GM12874 (cell line): ENCODE measurements around the gene GPC3.

Source experiments
- TF ChIP-seq, protein P1 (sequence below): IDR thresholded peaks from 2 replicates; pipeline ENCODE4 v1.5.1; 2011; ENCODE audit warnings: low read depth, mild to moderate bottlenecking, control low read depth, low read length, moderate library complexity; ENCODE audit not compliant: insufficient read depth

GPC3 gene

DNA sequence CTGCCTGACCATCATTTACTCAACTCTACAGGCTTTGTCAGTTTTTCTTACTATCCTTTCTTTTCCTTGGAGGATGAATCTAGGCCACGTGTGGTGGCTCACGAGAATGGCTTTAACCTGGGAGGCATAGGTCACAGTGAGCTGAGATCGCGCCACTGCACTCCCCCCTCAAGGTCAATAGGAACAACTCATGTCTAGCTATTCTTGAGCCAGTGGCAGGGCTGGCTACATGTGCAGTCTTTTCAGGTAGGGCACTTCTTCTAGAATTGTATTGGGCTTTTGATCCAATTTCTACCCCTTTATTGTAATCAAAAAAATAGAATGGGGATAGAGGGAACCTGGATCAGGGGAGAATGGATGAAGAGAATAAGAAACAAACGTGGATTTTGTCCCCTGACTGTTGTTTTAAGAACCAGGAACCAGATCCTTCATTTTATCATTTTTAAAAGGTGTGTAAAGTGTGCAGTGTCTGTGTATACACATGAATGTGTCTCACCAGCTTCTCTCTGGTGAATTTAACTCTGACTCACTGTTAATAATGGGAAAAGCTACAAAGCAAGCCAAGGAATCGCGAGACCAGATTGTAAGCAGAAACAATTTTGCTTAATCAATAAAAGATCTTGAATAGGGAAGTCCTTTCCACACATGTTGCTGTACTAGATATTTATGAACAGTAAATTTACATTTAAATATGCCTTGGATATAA, 286.2 kb downstream of the GPC3 start:
- TF ChIP-seq, protein P1, sequence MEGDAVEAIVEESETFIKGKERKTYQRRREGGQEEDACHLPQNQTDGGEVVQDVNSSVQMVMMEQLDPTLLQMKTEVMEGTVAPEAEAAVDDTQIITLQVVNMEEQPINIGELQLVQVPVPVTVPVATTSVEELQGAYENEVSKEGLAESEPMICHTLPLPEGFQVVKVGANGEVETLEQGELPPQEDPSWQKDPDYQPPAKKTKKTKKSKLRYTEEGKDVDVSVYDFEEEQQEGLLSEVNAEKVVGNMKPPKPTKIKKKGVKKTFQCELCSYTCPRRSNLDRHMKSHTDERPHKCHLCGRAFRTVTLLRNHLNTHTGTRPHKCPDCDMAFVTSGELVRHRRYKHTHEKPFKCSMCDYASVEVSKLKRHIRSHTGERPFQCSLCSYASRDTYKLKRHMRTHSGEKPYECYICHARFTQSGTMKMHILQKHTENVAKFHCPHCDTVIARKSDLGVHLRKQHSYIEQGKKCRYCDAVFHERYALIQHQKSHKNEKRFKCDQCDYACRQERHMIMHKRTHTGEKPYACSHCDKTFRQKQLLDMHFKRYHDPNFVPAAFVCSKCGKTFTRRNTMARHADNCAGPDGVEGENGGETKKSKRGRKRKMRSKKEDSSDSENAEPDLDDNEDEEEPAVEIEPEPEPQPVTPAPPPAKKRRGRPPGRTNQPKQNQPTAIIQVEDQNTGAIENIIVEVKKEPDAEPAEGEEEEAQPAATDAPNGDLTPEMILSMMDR, result no peak

DNA sequence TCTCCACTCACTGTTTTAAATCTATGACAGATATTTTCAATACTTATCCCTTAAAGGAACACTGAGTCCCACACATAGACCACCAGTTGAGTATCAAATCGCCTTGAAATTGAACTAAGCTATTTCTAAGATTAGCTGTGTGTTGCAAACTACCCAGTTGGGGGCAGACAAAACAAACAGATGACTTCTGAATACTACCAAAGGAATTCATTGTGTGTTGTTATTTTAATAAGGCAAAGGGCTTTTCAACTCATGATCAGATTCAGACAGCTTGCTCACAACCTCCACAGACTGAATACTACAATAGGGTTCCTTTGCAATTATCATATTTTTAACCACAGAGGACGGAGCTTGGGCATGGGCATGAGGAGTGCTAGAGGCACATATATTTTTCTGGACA, 287.1 kb downstream of the GPC3 start:
- TF ChIP-seq, protein P1, result no peak

DNA sequence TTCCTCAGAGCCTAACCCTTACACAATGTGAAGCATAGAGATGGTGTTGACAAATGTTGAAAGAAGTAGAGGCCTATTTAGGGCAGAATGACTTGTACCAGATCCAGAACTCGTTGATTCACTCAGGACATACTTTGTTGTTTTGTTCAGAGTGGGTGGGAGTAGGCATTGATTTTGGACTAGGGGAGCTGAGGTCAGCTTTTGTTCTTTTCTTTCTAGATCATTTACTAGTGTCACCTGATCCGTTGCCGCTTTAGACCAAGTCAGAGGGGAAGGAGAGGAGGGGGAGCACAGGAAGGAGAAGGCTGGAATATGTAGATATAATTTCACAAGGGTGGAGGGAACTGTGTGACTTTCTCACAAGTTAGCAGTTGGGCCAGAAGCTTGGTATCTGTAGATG, 287.7 kb downstream of the GPC3 start:
- TF ChIP-seq, protein P1, result no peak

DNA sequence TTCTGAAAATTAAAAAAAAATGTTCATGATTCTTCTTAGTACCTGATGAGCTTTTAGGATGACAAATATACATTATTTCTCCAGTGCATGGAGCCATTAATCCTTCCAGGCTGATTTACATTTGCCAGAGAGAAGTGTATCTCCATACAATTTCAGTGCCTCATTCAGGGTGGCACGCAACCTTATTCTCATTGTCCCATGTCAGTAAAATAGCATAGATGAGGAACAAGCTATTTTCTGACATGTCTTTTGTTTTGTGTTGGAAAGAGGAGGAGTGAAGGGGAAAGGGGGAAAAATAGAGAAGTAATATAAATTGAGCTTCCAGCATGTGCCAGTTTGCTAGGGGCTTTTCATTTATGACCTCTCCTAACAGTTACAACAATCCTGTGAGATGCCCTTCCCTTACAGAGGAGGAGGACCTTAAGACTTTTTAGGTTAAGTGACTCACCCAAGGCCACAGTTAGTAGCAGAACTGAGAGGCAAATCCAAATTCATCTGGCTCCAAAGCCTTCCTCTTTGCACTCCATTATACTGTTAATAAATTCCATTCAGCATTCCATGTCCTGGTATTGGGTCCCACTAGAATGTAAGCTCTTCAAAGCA, 295.3 kb downstream of the GPC3 start:
- TF ChIP-seq, protein P1, result no peak

DNA sequence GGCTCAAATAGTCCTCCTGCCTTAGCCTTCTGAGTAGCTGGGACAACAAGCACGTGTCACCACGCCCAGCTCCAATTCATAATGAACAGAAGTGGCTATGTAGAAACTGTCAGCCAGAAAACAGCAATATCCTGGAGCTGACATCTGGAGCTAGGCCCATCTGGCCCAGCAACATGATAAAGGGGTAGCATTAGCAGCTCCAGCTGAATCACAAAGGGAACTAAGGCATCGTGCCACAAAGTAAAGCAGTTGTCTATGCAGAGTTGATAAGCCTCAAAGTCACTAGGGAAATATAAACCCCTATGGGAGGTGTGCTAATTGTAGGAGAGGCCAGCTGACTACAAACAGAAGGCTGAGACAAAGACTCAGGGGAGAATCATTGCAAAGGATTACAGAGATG, 299.6 kb downstream of the GPC3 start:
- TF ChIP-seq, protein P1, result no peak

DNA sequence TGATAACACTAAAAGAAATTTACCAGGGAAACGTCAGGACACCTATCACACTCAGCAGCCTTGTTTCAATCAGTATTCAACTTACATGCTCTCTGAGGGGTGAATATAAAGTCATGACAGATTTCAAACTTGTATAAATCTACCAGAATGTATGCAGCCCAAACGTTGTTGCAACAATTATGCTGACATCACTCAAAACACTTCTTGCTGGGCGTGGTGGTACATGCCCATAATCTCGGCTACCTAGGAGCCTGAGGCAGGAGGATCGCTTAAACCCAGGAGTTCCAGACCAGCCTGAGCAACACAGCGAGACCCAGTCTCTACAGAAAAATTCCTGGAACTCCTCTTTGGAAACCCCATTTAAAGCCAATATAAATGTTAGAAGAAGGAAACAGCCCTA, 303.5 kb downstream of the GPC3 start:
- TF ChIP-seq, protein P1, result no peak

DNA sequence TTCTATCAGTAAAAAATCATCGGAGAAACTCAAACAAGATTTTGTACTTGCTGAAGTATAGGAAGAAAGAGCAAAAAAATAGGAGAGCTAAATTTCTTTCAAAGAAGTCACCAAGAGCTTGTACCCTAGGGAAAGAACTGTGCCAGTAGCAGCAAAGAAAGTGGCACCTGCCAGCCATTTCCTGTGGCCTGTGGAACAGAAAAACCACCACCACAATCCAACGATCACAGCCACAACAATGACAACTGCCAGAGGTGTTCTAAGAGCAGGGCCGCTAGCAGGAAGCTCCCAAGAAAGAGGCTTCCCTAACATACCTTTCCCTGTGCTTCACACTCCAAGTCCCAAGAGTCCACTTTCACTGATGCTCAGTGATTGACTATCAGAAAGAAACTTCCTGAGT, 304.0 kb downstream of the GPC3 start:
- TF ChIP-seq, protein P1, result no peak
